Myocyte (in vitro differentiated cells): ENCODE results near the gene LIME1. TPM values are rescaled to one million over a fixed set of nuclear protein-coding genes. Genes with fewer than 3 reads are reported as not detected.

Experiments
- total RNA-seq: library from RNA; depleted of rRNA; stranded (reverse); fragments of >200 nt; gene quantifications from 2 replicates; pipeline ENCODE4 v1.2.3, GENCODE V29; 2014

Gene LIME1
- total RNA-seq, 1 donor from 2014 or later, result 9.4 TPM

Other genes starting within 250 kb of the LIME1 start
- gene EEF1A2, start 237.6 kb upstream of the LIME1 start, total RNA-seq, result 456 and 555 TPM in 2 replicates
- 230 and 275 TPM in 2 replicates for gene PPDPF, start 215.9 kb upstream of the LIME1 start, total RNA-seq
- gene PTK6, start 199.3 kb upstream of the LIME1 start, total RNA-seq, result 2.1 and 5.2 TPM in 2 replicates
- gene SRMS, start 188.9 kb upstream of the LIME1 start, total RNA-seq, result not detected in 2 replicates
- 0.75 TPM in 1 of 2 replicates, not detected in the other for gene FNDC11, start 182.5 kb upstream of the LIME1 start, total RNA-seq
- 15.5 and 17.9 TPM in 2 replicates for gene HELZ2, start 162.4 kb upstream of the LIME1 start, total RNA-seq
- gene GMEB2, start 109.6 kb upstream of the LIME1 start, total RNA-seq, result 12.4 and 14.3 TPM in 2 replicates
- 13.8 and 14.7 TPM in 2 replicates for gene STMN3, start 83.2 kb upstream of the LIME1 start, total RNA-seq
- 12.2 and 16.6 TPM in 2 replicates for gene RTEL1, start 78.4 kb upstream of the LIME1 start, total RNA-seq
- 4.9 and 5.2 TPM in 2 replicates for gene TNFRSF6B, start 40.0 kb upstream of the LIME1 start, total RNA-seq
- gene ARFRP1, start 28.7 kb upstream of the LIME1 start, total RNA-seq, result 47.1 and 63.1 TPM in 2 replicates
- gene ZGPAT, start 28.6 kb upstream of the LIME1 start, total RNA-seq, result 21.4 and 33.2 TPM in 2 replicates
- gene SLC2A4RG, start 3.1 kb downstream of the LIME1 start, total RNA-seq, result 96.8 and 104 TPM in 2 replicates
- gene ZBTB46, start 94.6 kb downstream of the LIME1 start, total RNA-seq, result 19.6 and 20.9 TPM in 2 replicates
- not detected in 2 replicates for gene ABHD16B, start 124.8 kb downstream of the LIME1 start, total RNA-seq
- 94.4 and 99.0 TPM in 2 replicates for gene TPD52L2, start 128.6 kb downstream of the LIME1 start, total RNA-seq
- 49.3 and 60.7 TPM in 2 replicates for gene DNAJC5, start 158.5 kb downstream of the LIME1 start, total RNA-seq
- gene UCKL1, start 219.8 kb downstream of the LIME1 start, total RNA-seq, result 19.9 and 22.3 TPM in 2 replicates
- gene ZNF512B, start 233.3 kb downstream of the LIME1 start, total RNA-seq, result 17.8 and 23.2 TPM in 2 replicates
- 1.1 and 9.2 TPM in 2 replicates for gene SAMD10, start 243.0 kb downstream of the LIME1 start, total RNA-seq
- gene PRPF6, start 244.5 kb downstream of the LIME1 start, total RNA-seq, result 42.4 and 49.4 TPM in 2 replicates